Breast epithelium (tissue), 4 donors: ENCODE results near the gene RAB9A. TPM values are rescaled to one million over a fixed set of nuclear protein-coding genes. Genes with fewer than 3 reads are reported as not detected.

Experiments
- DNase-seq, 2 donors: peaks; one replicate each; pipeline ENCODE4 v3.0.0-alpha.2; 2019; ENCODE audit warnings: low spot score in 2 of 2
- H3K27ac ChIP-seq, 2 donors: fragments of 200-600 bp; sonication (generic) in 1 of 2; one replicate each; pipeline ENCODE4 v1.5.1; 2016 to 2019; ENCODE audit warnings: mild to moderate bottlenecking in 1 of 2
- H3K27me3 ChIP-seq, 2 donors: fragments of 200-600 bp; sonication (generic) in 1 of 2; one replicate each; pipeline versions ENCODE4 v1.5.1 to v1.6.0; 2017 to 2019; ENCODE audit warnings: control low read depth in 1 of 2, mild to moderate bottlenecking in 1 of 2
- H3K36me3 ChIP-seq: fragments of 200-600 bp; one replicate; pipeline ENCODE4 v1.5.1; 2019
- H3K4me1 ChIP-seq, 2 donors: fragments of 200-600 bp; sonication (generic); one replicate each; pipeline ENCODE4 v1.5.1; 2016 to 2019; ENCODE audit warnings: control low read depth in 1 of 2
- H3K4me3 ChIP-seq, 3 donors: fragments of 200-600 bp; sonication (generic); 1 replicate in 2 of 3; 2 replicates in 1 of 3; pipeline ENCODE4 v1.5.1; 2016 to 2019; ENCODE audit warnings: mild to moderate bottlenecking in 3 of 3, moderate library complexity in 2 of 3
- H3K9me3 ChIP-seq, 2 donors: fragments of 200-600 bp; sonication (generic) in 1 of 2; one replicate each; pipeline ENCODE4 v1.5.1; 2016 to 2019; ENCODE audit warnings: control low read depth in 1 of 2
- CTCF ChIP-seq, 3 donors: fragments of 450-650 bp; IDR thresholded peaks; one replicate each; pipeline ENCODE4 v1.5.1; 2016 to 2017; ENCODE audit warnings: antibody characterized with exemption in 3 of 3, mild to moderate bottlenecking in 3 of 3, moderate library complexity in 3 of 3
- POLR2A ChIP-seq: fragments of 450-650 bp; IDR thresholded peaks from one replicate; pipeline ENCODE4 v1.6.1; 2016; ENCODE audit warnings: antibody characterized with exemption, mild to moderate bottlenecking, moderate library complexity
- POLR2AphosphoS5 ChIP-seq, 3 donors: sonication (generic); formaldehyde crosslinking; IDR thresholded peaks; one replicate each; pipeline ENCODE4 v1.6.1; 2017; ENCODE audit warnings: antibody characterized with exemption in 3 of 3
- intact Hi-C: fragments of 100-400 bp; cut with DNase I; formaldehyde crosslinking; loops from one replicate; pipeline ENCODE4 v1.15.1; 2023; ENCODE audit warnings: low total_unique reads
- total RNA-seq, 3 donors: library from RNA; depleted of rRNA; stranded (reverse); fragments of >200 nt; gene quantifications; one replicate each; pipeline ENCODE4 v1.1.0, GENCODE V29; 2016

The RAB9A gene
- total RNA-seq, 3 donors from 2014 or later = 41.0 to 63.4 (median 43.2) TPM

- no peak overlapping the region for H3K27ac ChIP-seq
- H3K4me3 ChIP-seq = no peak overlapping the region
- no peak for DNase-seq
- intact Hi-C loops = no loop called here
- no peak for TF ChIP-seq POLR2AphosphoS5 (IDR thresholded peaks at IDR 0.05)
- TF ChIP-seq POLR2A = no peak
- no peak for TF ChIP-seq CTCF (IDR thresholded peaks at IDR 0.05)
- peaks cover 0 to 41% of the 10 kb centered on the region in 2 donors for H3K27me3 ChIP-seq
- H3K4me1 ChIP-seq = no peaks in the 10 kb centered on the region
- H3K36me3 ChIP-seq = no peaks in the 10 kb centered on the region
- no peaks in the 10 kb centered on the region for H3K9me3 ChIP-seq
These were observed 3.7 kb upstream of the RAB9A start for GRCh38 chrX:13685126-13685763.

DNA sequence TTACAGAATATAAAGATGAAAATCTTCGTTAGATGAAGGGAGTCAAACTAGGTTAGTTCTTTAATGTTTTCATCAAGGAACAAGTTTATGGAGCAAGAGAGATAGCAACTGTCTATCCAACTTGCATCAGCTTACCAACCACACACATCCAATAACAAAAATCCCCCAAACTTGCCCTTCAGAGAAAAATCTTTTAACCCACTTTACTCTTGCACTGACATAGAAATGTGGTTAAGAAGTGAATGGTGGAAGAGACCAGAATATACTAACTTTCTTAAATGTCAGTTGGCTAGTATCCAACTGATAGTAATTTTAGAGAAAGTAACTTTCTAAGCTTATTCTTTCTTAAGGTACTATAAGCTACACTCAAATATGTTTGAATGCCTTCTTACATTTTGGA, 1.7 kb upstream of the RAB9A start:
- Histone ChIP-seq H3K4me1 (no peaks in the 10 kb centered on the region), H3K27ac (no peak overlapping the region), H3K4me3 (no peak overlapping the region), H3K27me3 (peaks cover 0 to 42% of the 10 kb centered on the region in 2 donors), H3K9me3 (no peaks in the 10 kb centered on the region), H3K36me3 (no peaks in the 10 kb centered on the region)
- TF ChIP-seq POLR2A (no peak), CTCF (IDR thresholded peaks at IDR 0.05) (no peak), POLR2AphosphoS5 (IDR thresholded peaks at IDR 0.05) (no peak)
- intact Hi-C loops = no loop called here
- DNase-seq = no peak

DNA sequence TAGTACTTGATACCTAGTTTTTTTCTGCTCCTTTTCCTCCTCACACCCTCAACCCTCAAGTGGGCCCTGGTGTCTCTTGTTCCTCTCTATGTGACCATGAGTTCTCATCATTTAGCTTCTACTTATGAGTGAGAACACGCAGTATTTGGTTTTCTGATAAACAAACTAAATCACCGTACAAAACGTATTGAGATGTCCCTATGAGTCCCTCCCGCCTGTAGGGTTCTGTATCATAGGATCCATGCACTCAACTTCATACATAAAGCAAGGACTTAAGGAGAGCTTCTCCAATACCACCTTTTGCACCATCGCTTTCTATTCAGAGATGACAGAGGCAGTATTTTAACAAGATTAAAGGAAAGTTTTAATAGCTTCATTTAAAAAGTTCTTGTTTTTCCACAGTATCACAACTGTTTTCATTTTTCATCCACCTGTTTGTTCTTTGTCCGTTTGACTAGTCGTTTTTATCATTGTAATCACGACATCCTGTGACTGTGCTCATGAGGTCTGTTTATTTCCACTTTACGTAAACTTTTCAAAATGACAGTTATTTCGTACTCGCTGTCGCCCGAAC, 457 bp upstream of the RAB9A start:
- Histone ChIP-seq H3K36me3 (no peaks in the 10 kb centered on the region), H3K4me1 (no peaks in the 10 kb centered on the region), H3K27me3 (peaks cover 0 to 42% of the 10 kb centered on the region in 2 donors), H3K4me3 (peak overlapping the region; percentile 70 to 78 (median 72)), H3K9me3 (no peaks in the 10 kb centered on the region), H3K27ac (peak overlapping the region; percentile 91 to 96)
- intact Hi-C loops = no loop called here
- no peak for DNase-seq
- TF ChIP-seq POLR2A = no peak
- TF ChIP-seq CTCF (IDR thresholded peaks at IDR 0.05) = no peak
- no peak for TF ChIP-seq POLR2AphosphoS5 (IDR thresholded peaks at IDR 0.05)

GRCh38 chrX:13689741-13690211, 848 bp downstream of the RAB9A start:
- H3K4me1 ChIP-seq = no peaks in the 10 kb centered on the region
- peak overlapping the region; percentile 70 to 78 (median 72) for H3K4me3 ChIP-seq
- H3K36me3 ChIP-seq = no peaks in the 10 kb centered on the region
- TF ChIP-seq POLR2A = no peak
- no peak for TF ChIP-seq CTCF (IDR thresholded peaks at IDR 0.05)
- H3K27me3 ChIP-seq = peaks cover 0 to 38% of the 10 kb centered on the region in 2 donors
- H3K27ac ChIP-seq = peak overlapping the region; percentile 91 to 96
- intact Hi-C loops = no loop called here
- no peak for DNase-seq
- H3K9me3 ChIP-seq = no peaks in the 10 kb centered on the region

DNA sequence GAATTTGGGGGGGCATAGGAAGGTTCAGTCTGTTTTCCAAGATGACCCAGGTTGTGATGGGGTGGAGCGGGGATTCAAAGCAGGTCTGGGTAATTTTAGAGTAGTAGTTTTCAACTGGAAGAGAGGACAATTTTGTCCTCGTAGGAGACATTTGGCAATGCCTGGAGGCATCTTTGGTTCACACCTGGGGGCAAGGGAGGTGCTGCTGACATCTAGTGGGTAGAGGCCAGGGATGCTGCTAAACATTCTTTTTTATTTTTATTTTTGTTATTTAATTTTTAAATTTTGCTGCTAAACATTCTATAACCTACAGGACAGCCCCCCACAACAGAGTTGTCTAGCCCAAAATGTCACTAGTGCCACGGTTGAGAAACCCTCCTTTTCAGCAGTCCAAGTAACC, 1.9 kb downstream of the RAB9A start:
- peak overlapping the region; percentile 70 to 78 (median 72) for H3K4me3 ChIP-seq
- H3K27ac ChIP-seq = peak overlapping the region; percentile 91 to 96
- H3K4me1 ChIP-seq = no peaks in the 10 kb centered on the region
- H3K9me3 ChIP-seq = no peaks in the 10 kb centered on the region
- peaks cover 0 to 48% of the 10 kb centered on the region in 2 donors for H3K27me3 ChIP-seq
- TF ChIP-seq CTCF (IDR thresholded peaks at IDR 0.05) (no peak), POLR2A (no peak), POLR2AphosphoS5 (IDR thresholded peaks at IDR 0.05) (no peak)
- no peaks in the 10 kb centered on the region for H3K36me3 ChIP-seq
- intact Hi-C loops = no loop called here
- no peak for DNase-seq
